NCI-H1092 treated with DMSO at 0.1 percent for 48 hours (cell line): Measurements from ENCODE around the gene MMP17.
A peak's percentile ranks its signal among the peaks of the same experiment; 100 is the strongest.

Source experiments
- DNase-seq: peaks from one replicate; lab custom pipeline; 2025; lab: John Stamatoyannopoulos, UW

MMP17 gene

DNA sequence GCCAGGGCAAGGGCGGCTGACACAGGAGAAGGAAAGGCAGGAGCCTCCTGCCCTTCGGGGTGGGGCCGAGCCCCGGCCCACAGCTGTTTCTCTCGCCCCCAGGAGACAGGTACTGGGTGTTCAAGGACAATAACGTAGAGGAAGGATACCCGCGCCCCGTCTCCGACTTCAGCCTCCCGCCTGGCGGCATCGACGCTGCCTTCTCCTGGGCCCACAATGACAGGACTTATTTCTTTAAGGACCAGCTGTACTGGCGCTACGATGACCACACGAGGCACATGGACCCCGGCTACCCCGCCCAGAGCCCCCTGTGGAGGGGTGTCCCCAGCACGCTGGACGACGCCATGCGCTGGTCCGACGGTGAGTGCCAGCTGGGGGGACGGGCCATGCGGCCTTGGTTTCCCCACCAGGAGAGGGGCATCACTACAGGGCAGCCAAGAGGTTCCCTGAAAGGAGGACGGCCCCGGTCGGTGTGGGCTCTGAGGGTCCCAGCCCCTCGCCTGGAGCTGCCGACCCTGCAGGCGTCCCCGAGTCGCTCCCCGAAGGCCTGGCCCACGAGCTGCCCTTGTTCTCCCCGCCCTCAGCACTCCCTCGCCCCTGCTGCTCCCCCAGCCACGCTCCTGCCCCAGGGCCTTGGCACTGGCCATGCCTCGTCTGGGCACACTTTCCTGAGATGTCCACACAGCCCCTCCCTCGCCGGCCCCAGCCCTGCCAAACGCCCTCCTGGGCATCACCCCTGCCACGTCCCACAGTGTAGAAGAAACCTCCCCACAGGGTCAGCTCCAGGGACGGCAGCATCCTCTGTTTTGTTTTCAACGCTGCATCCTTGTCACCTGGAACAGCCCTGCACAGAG, 21.7 kb downstream of the MMP17 start:
- no peak for DNase-seq

DNA sequence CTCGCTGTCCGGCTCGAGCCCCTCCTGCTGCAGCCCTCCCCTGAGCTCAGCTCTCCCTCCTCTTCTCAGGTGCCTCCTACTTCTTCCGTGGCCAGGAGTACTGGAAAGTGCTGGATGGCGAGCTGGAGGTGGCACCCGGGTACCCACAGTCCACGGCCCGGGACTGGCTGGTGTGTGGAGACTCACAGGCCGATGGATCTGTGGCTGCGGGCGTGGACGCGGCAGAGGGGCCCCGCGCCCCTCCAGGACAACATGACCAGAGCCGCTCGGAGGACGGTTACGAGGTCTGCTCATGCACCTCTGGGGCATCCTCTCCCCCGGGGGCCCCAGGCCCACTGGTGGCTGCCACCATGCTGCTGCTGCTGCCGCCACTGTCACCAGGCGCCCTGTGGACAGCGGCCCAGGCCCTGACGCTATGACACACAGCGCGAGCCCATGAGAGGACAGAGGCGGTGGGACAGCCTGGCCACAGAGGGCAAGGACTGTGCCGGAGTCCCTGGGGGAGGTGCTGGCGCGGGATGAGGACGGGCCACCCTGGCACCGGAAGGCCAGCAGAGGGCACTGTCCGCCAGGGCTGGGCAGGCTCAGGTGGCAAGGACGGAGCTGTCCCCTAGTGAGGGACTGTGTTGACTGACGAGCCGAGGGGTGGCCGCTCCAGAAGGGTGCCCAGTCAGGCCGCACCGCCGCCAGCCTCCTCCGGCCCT, 22.8 kb downstream of the MMP17 start:
- DNase-seq: peak; percentile 10

DNA sequence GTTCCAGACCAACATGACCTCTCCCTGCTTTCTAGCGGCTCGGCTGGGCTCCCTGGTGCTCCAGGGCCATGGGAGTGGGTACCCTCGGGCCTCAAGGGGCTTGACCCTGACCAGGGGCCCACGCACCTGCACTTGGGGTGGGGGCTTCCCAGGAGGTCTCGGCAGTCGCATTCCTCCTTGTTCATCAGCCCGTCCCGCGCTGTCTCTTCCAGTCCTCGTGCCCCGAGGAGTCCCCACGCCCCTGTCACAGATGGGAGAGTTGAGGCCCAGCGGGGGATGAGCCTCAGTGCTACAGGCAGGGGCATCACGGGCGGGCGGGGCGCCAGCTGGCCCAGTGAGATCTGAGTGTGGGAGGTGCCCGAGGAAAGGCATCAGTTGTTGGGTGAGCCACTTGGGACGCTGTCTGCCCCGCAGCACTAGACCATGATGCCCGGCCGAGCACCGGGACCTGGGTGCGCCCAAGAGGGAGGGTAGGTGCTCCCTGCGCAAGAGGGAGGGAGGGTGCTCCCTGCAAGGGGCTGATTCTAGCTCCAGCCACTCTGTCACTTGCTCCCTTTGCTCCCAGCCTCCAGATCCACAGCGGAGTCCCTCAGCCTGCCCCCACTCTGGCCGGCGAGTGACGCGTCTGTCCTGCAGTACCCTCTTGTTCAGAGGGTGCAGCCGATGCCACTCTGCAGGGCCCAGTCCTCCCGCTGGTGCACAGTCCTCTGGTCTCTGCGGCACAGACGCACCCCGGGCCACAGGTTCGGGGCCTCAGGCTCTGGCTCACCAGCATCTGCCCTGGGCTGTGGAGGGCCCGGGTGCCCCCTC, 23.8 kb downstream of the MMP17 start:
- no peak for DNase-seq

DNA sequence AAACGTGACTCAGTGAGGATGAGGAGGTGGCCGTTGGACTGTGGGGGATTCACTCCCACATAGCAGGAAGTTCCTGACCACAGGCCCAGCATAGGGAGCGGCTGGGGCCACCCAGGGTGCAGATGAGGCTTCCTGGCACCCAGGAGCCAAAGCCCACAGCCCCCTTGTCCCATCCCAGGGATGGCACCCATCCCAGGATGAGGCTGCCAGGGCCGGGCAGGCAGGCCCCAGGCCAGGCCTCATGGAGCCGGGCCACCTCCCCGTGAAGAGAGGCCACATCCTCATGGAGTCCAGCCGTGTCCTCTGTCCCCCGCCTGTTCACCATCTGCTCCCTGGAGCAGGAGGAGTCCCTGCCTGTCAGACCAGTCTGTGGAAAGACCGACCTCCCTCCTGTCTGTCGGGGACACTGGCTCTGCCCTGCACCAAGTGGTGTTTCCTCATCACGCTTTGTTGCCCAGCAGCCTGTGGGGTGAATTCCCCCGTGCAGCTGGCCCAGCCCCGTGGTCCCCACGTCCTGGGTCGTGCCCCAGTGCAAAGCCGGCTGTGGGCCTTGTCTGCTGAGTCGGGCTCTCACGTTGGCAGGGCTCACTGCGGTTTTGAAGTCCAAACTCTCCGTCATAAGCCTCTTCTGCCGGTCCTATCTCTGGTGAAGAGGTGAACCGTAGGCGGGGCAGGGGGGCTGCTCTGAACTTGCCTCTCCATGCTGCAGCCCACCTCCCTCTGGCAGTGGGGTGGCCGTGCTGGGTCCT, 24.5 kb downstream of the MMP17 start:
- DNase-seq: no peak

DNA sequence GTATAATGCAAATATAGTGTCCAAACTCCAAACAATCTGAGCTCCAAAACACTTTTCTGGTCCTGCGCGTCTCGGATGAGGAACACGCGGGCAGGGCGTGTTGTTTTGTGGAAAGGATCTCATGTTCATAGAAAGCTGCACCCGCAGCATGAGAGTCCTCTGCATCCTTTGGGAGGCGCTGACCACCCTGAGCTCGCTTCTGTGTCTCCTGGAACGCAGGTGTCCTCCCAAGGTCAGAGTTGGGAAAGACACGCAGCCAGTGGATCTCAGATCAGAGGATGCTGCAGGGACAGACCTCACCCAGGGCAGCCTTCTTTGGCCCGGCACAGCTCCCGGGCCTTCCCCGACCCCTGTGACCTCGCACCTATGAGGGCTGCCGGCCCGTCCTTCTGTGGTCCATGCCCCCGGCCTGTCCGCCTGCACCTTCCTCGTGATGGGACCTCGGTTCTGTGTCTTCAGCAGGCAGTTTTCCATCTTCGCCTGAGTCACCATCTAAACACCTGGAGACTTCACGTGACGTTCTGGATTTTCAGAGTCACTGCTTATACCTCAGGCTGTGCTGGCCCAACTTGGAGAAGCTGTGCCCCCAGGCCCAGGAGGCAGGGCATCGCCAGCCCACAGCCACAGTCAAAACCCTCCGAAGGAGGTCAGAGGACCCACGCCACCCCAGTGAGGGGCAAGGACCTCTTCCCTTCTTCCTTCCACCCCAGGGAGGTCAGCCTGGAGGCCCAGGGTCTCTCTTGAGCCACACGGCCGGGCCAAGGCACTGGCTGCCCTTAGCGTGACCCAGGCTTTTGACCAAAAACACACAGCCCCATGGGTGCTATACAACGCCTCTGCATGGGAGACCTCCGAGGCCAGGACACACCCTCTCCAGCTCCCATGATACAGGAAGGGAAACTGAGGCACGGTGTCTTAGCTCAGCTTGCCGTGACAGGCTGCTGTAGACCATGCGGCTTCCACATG, 25.9 kb downstream of the MMP17 start:
- no peak for DNase-seq

DNA sequence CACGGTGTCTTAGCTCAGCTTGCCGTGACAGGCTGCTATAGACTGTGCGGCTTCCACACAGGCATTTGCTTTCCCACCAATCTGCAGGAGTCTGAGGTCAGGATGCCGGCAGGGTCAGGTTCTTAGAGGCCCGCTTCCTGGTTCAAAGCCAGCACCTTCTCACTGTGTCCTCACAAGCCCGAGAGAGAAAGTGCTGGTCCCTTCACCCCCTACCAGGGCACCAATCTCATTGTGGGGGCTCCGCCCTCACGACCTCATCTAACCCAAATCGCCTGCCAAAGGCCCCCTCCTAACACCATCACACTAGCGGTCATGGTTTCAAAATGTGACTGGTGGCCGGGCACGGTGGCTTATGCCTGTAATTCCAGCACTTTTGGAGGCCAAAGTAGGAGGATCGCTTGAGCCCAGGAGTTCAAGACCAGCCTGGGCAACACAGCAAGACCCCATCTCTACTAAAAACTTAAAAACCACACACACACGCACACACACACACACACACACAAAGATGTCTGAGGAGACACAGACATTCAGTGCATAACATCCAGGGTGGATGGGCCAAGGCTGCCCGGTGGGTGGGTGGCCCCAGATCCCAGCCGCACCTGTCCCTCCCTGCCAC, 26.8 kb downstream of the MMP17 start:
- no peak for DNase-seq

DNA sequence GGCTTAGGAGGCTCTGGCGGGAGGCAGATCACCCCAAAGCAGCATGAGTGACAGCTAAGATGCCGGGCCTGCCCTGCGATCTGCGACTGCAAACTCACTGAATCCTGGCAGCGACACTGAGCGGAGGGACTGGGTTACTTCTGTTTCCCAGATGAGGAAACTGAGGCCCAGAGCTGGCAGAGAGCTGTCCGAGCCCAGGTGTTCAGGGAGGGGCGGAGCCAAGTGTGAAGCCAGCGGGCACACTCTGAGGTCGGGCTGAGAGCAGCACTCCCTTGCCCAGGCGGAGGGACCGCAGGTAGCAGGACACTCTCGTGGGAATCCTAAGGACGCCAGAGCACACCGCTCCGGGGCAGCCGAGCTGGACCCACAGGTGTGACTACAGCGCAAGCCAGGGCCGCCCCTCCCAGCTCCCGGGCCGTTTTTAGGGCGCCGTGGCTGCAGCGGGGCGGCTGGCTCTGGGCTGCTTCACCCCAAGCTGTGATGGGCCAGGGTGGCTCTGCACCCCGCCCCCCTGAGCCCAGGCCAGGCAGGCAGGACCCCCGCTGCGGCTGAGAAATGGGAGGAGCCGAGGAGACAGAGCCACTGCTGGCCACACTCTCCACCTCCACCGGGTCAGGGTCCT, 27.4 kb downstream of the MMP17 start:
- DNase-seq: no peak

DNA sequence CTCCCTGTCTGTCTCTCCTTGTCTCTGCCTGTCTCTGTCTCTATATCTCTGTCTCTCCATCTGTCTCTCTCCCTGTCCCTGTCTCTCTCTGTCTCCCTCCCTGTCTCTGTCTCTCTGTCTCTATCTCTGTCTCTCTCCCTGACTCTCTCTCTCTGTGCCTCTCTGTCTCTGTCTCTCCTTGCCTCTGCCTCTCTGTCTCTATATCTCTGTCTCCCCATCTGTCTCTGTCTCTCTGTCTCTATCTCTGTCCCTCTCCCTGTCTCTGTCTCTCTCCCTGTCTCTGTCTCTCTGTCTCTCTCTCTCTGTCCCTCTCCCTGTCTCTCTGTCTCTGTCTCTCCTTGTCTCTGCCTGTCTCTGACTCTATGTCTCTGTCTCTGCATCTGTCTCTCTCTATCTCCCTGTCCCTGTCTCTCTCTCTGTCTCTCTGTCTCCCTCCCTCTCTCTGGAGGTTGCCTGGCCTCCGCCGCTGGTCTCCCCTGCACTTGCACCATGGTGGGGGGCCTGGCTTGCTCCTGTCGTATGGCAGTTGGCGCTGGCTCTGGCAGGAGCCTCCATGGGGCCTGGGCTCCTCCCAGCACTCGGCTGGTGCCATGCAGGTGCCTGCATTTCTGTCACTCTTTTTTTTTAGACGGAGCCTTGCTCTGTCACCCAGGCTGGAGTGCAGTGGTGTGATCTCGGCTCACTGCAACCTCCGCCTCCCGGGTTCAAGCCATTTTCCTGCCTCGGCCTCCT, 28.3 kb downstream of the MMP17 start:
- no peak for DNase-seq

DNA sequence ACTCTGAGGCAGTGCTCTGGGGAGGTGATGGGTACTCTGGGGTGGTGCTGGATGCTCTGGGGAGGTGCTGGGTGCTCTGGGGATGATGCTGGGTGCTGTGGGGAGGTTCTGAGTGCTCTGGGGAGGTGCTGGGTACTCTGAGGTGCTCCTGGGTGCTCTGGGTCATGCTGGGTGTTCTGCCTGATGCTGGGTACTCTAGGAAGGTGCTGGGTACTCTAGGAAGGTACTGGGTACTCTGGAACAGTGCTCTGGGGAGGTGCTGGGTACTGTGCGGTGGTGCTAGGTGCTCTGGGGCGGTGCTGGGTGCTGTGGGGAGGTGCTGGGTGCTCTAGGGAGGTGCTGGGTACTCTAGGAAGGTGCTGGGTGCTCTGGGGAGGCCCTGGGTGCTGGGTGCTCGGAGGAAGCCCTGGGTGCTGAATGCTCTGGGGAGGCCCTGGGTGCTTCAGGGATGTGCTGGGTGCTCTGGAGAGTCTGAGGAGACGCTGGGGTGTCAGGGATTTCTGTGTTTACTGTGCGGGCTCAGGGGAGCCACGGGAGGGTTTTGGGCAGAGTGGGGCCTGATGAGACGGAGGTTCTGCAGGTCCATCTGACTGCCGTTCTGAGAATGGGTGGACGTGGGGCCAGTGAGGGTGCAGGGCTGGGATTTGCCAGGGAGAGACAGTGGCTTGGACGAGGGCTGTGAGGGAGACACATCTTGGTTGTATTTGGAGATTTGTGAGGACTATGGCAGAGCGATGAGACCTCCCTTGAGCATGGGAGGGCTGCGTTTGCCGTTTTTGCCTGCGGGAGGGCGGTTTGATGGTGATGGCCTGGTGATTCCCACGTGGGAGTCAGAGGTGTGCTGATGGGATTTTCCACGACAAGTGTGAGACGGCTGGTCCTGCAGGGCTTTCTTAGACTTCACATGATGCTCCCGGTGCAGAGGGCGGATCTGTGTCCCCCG, 30.0 kb downstream of the MMP17 start:
- no peak for DNase-seq

DNA sequence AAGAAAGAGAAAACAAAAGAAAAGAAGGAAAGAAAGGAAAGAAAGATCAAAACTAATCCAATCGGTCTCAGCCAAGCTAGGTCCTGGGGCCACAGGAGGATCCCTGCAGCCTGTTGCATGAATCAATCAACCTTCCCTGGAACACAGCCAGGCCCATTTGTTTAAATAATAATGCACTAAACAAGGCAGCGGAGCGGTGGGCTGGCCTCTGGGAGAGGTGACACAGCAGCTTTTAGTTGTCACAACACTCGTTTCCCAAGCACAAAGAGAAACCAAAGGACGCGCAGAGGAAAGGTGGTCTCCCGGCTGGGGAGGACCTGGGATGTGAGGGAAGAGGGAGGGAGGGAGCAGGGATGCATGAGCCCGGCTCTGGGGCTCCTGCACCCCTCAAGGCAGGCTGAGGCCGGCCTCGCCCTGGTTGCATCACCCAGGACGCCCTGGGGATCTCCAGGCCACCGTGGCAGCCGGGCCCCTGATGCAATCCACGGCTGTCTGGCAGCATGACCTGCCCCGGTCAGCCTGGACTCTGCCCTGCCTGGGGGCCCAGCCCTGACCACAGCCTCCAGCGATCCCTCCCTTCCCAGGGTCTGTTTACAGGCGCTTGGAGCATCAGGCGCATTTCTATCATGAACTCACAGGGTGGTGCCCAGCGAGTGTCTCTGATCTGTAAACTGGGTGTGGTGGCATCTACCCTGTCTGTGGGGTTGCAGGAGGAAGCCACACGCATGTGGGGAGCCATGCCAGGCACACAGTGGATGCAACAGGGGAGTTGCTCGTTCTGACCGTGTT, 32.5 kb downstream of the MMP17 start:
- no peak for DNase-seq

DNA sequence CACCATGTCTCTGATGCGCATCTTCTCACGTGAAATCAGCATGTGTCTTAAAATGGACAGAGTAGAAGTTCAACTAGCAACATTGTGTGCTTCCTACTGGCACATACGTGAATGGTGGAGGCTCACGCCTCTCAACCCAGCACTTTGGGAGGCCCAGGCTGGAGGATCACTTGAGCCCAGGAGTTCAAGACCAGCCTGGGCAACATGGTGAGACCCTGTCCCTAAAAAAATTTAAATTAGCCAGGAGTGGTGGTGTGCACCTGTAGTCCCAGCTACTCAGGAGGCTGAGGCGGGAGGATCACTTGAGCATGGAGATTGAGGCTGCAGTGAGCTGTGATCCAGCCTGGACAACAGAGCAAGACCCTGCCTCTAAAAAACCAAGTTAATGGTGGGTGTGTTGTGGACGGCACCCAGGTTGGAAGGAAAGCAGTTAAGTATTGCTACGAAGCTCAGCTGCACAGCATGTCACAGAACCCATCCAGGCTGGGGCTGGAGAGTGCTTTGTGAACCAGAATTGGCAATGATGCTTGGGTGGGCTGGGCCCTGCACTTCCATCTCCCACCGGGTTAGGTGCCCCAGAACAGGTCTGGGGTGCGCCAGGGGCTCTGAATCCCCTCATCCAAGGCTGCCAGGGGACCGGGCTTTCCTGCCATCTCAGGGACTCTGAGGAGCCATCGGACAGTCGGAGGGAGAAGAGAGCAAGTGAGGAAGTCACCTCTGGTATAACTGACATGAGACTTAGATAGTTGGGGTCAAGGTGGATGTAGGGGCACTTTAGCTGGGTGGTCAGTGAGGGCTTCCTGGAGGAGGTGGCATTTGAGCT, 33.3 kb downstream of the MMP17 start:
- DNase-seq: no peak

DNA sequence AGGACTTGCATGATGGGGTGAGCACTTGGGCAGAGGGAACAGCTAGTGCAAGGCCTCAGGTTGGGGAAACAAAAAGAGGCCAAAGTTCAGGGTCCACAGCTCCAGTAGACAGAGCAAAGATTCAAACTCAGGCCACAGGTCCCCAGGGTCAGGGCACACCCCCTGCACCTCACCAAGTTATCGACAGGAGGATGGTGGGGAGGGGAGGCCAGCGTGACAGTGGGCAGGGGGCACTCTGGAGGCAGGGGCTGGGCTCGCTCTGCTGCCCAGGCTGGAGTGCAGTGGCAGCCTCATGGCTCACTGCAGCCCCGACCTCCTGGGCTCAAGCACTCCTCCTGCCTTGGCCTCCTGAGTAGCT, 33.9 kb downstream of the MMP17 start:
- DNase-seq: no peak

DNA sequence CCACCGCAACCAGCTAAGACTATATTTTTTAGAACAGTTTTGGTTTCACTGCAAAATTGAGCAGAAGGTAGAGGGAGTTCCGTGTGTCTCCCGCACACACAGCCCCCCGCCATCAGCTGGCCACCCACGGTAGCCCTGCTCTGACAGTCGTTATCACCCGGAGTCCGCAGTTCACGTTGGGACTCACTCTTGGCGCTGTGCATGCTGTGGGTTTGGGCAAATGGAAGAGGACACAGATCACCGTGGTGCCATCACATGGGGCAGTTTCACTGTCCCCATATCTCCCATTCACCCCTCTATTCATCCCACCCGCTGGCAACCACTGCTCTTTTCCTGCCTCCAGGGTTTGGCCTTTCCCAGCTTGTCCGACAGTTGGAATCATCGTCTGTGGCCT, 34.4 kb downstream of the MMP17 start:
- DNase-seq: no peak

DNA sequence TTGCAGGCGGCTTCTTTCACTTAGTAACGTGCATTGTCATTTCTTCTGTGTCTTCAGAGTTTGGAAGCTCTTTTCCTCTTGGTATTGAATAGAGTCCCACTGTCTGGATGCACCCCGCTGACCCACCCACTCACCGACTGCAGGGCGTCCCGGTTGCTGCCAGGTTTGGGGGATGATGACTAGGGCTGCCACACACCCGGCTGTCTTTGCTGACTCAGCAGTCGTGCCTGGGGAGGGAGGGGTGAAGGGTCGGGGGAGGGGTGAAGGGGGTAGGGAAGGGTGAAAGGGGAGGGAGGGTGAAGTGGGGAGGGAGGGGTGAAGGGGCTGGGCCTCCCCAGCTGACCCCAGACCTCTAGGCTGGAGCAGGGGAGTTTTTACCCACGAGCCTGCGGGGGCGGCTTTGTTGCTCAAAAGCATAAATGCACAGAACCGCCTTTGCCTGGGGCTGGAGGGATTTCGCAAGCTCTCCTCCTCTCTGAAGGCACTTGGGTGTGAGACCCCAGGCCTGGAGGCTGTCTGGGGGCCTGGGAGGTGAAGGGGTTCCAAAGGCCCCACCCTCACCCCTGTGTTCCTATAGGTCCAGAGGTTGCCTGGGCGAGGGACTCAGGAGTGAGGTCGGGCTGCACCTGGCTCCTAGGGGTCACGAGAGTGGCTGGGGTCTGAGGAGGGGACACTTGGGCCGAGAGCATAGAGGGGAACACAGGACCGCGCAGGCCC, 35.0 kb downstream of the MMP17 start:
- no peak for DNase-seq

DNA sequence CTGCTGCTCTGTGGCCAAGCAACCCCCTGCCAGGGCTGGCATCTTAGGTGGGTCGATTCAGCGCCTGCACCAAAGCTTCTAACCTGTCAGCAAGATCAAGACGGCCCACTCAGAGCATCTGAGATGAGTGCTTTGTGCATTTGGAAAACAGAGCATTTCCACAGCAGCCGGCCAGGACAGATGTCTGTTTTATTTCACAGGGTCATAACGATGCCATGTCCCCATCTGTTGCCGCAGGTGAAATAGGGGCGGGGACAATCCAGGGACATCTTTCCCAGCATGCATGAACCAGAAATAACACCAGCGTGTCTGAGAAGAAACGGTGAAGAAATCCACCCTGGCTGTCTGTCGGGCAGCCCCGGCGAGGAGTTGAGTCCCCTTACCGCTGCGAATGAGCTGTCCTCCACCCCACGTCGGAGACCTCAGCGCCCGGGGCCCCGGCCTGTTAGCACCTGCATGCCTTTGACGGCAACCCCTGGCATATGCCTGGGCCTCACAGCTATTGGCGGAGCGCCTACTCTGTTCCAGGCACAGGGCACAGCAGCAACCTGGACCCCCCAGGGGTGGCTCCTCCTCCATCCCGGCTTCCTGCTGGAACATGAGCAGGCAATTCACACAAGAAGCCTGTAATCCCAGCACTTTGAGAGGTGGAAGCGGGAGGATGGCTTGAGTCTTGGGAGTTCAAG, 35.7 kb downstream of the MMP17 start:
- no peak for DNase-seq
